ENCODE results near the gene HRAS. TPM values are rescaled to one million over a fixed set of nuclear protein-coding genes. Genes with fewer than 3 reads are reported as not detected.

The HRAS gene
- total RNA-seq, 1 donor from 2014 or later: 45.2 TPM

- ATAC-seq: no peak
- DNase-seq (ENCODE audit: low spot score): peak; percentile 63
- intact Hi-C loops (cut with DNase I): no loop called here
Observed at GRCh38 chr11:502288-503178, 32.8 kb downstream of the HRAS start.

DNA sequence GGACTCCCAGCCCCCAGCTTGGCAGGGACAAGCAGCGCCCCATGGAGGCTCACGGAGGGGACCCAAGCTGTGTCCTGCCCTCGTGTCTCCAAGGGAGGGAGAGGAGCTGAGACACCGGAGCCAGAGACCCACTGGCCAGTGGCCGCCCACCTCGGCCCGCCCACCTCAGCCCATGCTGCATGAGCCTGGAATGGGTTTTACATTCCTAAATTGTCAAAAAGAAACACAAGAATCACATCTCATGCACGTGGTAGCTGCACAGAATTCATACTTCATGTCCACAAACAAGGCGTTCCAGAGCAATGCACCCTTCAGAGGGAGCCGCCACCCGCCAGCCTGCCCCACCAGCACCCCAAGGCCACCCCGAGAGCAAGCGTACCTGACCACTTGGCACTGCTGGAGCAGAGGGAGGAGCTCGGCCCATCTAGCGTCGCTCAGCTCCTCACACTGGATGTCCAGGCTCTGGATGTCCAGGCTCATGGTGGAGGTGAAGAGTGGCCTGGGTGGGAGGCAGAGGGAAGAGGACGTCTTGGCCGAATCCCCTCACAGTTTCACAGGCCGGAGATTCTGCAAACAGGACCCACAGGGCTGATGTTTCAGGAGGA is 33.6 kb downstream of the HRAS start:
- DNase-seq (ENCODE audit: low spot score): peak; percentile 56

GRCh38 chr11:501001-501682 is 34.2 kb downstream of the HRAS start:
- ATAC-seq: no peak
- DNase-seq (ENCODE audit: low spot score): no peak
- intact Hi-C loops (cut with DNase I): no loop called here

More for the DNA sequence above, 33.6 kb downstream of the HRAS start:
- intact Hi-C loops (cut with DNase I): no loop called here
- no peak for ATAC-seq

- no peak for DNase-seq (ENCODE audit: low spot score)
- intact Hi-C loops (cut with DNase I): no loop called here
Observed at GRCh38 chr11:499201-500076, 35.9 kb downstream of the HRAS start.

DNA sequence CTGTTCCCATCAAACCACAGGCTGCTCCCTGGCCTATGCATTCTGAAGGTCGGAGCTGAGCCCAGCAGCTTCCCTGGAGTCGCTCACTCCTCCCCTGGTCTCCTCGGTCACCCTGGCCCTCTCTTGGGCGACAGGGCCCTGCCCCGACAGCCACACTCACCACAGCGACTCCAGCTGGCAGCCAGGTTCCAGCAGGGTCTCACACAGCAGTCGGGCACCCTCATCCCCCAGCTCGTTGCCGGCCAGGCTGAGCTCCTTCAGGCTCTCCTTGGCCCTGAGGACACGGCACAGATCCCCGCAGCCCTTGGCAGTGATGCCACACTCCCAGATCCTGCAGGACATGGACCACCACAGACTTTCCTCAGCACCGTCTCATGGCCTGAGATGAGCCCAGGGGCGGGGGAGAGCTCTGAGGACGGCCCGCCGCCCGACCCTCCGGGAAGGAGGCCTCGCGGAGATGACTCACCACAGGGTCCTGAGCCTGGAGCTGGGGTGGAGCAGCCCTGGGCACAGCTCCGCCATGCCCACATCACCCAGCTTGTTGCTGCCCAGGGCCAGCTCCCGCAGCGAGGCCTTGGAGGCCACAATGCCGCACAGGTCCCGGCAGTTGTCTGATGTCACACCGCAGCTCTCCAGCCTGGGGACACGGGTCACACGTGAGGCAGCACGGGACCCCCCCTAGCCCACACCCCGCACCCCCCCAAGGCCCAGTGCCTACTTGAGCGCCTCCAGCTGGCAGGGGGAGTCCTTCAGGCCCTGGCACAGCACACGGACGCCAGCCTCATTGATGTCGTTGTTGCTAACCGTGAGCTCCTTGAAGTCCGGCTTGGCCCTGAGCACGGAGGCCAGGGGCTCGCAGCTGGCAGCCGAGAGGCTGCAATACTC is 36.8 kb downstream of the HRAS start:
- DNase-seq (ENCODE audit: low spot score) (no peak), ATAC-seq (no peak)
- intact Hi-C loops (cut with DNase I): no loop called here

More at GRCh38 chr11:499201-500076, 35.9 kb downstream of the HRAS start:
- ATAC-seq: no peak

- intact Hi-C loops (cut with DNase I): no loop called here
- ATAC-seq (no peak), DNase-seq (ENCODE audit: low spot score) (no peak)
Observed at GRCh38 chr11:497565-498296, 37.6 kb downstream of the HRAS start.

DNA sequence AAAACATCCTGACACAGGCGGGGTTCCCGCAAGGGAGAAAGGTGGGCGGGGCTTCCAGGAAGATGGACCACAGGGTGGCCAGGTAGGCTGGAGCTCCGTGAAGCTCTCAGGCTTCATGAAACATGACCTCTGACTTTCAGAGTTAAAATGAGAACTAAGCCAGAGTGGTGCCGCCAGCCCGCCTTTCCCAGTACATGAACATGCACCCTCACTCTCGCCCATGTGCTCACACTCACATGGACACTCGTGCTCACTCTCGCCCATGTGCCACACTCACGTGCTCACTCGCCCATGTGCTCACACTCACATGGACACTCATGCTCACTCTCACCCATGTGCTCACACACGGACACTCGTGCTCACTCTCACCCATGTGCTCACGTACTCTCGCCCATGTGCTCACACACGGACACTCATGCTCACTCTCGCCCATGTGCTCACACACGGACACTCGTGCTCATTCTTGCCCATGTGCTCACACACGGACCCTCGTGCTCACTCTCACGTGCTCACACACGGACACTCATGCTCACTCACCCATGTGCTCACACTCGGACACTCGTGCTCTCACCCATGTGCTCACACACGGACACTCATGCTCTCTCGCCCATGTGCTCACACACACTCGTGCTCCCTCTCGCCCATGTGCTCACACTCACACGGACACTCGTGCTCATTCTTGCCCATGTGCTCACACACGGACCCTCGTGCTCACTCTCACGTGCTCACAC is 38.4 kb downstream of the HRAS start:
- ATAC-seq (no peak), DNase-seq (ENCODE audit: low spot score) (no peak)
- intact Hi-C loops (cut with DNase I): no loop called here

- DNase-seq (ENCODE audit: low spot score) (no peak), ATAC-seq (no peak)
- intact Hi-C loops (cut with DNase I): no loop called here
Observed at GRCh38 chr11:495537-495931, 39.8 kb downstream of the HRAS start.

GRCh38 chr11:494761-495536 is 40.4 kb downstream of the HRAS start:
- intact Hi-C loops (cut with DNase I): no loop called here
- ATAC-seq (no peak), DNase-seq (ENCODE audit: low spot score) (no peak)

DNA sequence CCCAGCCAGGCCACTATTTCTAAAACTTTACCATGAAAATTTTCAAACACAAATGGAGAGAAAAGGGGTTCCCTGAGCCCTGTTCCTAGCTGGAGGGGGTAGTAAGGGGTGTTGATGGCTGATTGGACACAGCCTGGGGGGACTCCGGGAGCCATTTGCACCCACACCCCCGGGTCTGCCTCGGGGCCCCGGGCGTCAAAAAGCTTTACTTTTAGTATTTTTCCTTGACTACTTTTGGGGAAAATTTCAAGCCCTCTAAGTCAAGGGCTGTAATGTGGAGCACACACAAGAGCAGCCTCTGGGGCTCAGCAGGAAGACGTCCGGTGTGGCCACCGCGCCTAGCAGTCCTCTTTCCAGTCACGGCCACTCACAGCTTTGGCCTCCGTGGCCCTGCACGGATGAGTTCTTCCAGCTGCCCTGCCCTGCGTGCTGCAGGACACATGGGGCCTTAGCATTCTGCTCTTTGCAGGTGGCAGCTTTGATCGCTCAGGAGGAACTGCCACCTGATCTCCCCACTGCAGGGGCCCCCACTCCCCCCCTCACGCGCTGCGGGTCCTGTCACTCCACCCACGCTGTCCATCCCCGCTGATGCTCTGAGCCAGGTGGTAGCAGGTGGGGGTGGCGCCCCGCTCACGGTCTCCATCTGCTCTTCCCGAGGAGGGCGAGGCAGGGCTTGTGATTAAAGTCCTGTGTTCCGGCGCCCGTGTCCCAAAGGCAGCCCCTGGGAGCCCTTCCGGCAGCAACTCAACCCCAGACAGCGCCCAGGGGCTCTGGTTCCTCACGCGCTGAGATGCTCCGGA is 42.7 kb downstream of the HRAS start:
- ATAC-seq (no peak), DNase-seq (ENCODE audit: low spot score) (no peak)
- intact Hi-C loops (cut with DNase I): no loop called here

- intact Hi-C loops (cut with DNase I): no loop called here
- ATAC-seq (no peak), DNase-seq (ENCODE audit: low spot score) (no peak)
Observed at GRCh38 chr11:491358-491757, 44.0 kb downstream of the HRAS start.

GRCh38 chr11:490930-491260 is 44.5 kb downstream of the HRAS start:
- intact Hi-C loops (cut with DNase I): no loop called here
- DNase-seq (ENCODE audit: low spot score) (no peak), ATAC-seq (no peak)

- intact Hi-C loops (cut with DNase I): no loop called here
- ATAC-seq: no peak
- DNase-seq (ENCODE audit: low spot score): no peak
Observed at GRCh38 chr11:490186-490929, 45.0 kb downstream of the HRAS start.

- intact Hi-C loops (cut with DNase I): no loop called here
- DNase-seq (ENCODE audit: low spot score): no peak
- no peak for ATAC-seq
Observed at GRCh38 chr11:489610-490185, 45.7 kb downstream of the HRAS start.

All from sciatic nerve (tissue), 2 donors.